Smooth muscle cell (in vitro differentiated cells): ENCODE measurements around the gene ACER3. TPM values are rescaled to one million over a fixed set of nuclear protein-coding genes. Genes with fewer than 3 reads are reported as not detected.
A peak's percentile ranks its signal among the peaks of the same experiment; 100 is the strongest.
"Not testable (repeated sequence)": the region's sequence is repeated elsewhere in the genome, so short reads cannot be mapped to it uniquely, and the experiment has no call there.

Source experiments
- DNase-seq: peaks from one replicate; lab custom pipeline; 2025; ENCODE audit not compliant: unreplicated experiment; lab: John Stamatoyannopoulos, UW
- H2AFZ ChIP-seq: fragments of 200-600 bp; sonication (generic); 2 replicates; pipeline ENCODE4 v1.6.0; 2016; ENCODE audit warnings: antibody characterized with exemption, low read depth, mild to moderate bottlenecking
- H3F3A ChIP-seq: fragments of 200-600 bp; sonication (generic); 2 replicates; pipeline ENCODE4 v1.6.0; 2017; ENCODE audit warnings: antibody characterized with exemption, low read depth
- H3K27ac ChIP-seq: fragments of 200-600 bp; sonication (generic); 2 replicates; pipeline ENCODE4 v1.5.1; 2016; ENCODE audit warnings: low read depth, mild to moderate bottlenecking
- H3K27me3 ChIP-seq: fragments of 200-600 bp; sonication (generic); 2 replicates; pipeline ENCODE4 v1.6.1; 2016; ENCODE audit warnings: low read depth, mild to moderate bottlenecking
- H3K36me3 ChIP-seq: fragments of 200-600 bp; sonication (generic); 2 replicates; pipeline ENCODE4 v1.5.1; 2016; ENCODE audit warnings: low read depth
- H3K4me1 ChIP-seq: fragments of 200-600 bp; sonication (generic); 2 replicates; pipeline ENCODE4 v1.5.1; 2016; ENCODE audit warnings: low read depth
- H3K4me2 ChIP-seq: fragments of 200-600 bp; sonication (generic); 2 replicates; pipeline ENCODE4 v1.6.0; 2016; ENCODE audit warnings: mild to moderate bottlenecking
- H3K4me3 ChIP-seq: fragments of 200-600 bp; sonication (generic); 2 replicates; pipeline ENCODE4 v1.5.1; 2016; ENCODE audit warnings: mild to moderate bottlenecking
- H3K79me2 ChIP-seq: fragments of 200-600 bp; sonication (generic); 2 replicates; pipeline ENCODE4 v1.6.0; 2016; ENCODE audit warnings: low read depth, mild to moderate bottlenecking
- H3K9ac ChIP-seq: fragments of 200-600 bp; sonication (generic); 2 replicates; pipeline ENCODE4 v1.6.0; 2016; ENCODE audit warnings: low read depth
- H3K9me3 ChIP-seq: fragments of 200-600 bp; sonication (generic); replicated peaks from 2 replicates; pipeline ENCODE4 v1.5.1; 2016; ENCODE audit warnings: low read depth
- H4K20me1 ChIP-seq: fragments of 200-600 bp; sonication (generic); 2 replicates; pipeline ENCODE4 v1.6.0; 2016; ENCODE audit warnings: low read depth
- CTCF ChIP-seq: fragments of 200-600 bp; sonication (generic); IDR thresholded peaks from 2 replicates; pipeline ENCODE4 v1.5.1; 2017; ENCODE audit warnings: borderline replicate concordance, mild to moderate bottlenecking, antibody characterized with exemption; ENCODE audit not compliant: insufficient read depth, poor library complexity, severe bottlenecking
- WGBS: methylation state at CpG from one replicate; pipeline ENCODE4 v1.1.7; 2016; ENCODE audit warnings: low lambda C conversion rate; 5-methylcytosine and 5-hydroxymethylcytosine counted together
- polyA plus RNA-seq: library from polyadenylated mRNA; unstranded; fragments of >200 nt; fragmentation: Nextera tagmentation; extraction: Ambion mirVana; gene quantifications from 2 replicates; pipeline ENCODE4 v1.2.1, GENCODE V29; 2016
- total RNA-seq: library from RNA; depleted of rRNA; stranded (reverse); fragments of >200 nt; gene quantifications from 2 replicates; pipeline ENCODE4 v1.2.3, GENCODE V29; 2014

The ACER3 gene
- 16.8 and 25.7 TPM in 2 replicates for total RNA-seq
- polyA plus RNA-seq: 6.8 and 14.0 TPM in 2 replicates

DNA sequence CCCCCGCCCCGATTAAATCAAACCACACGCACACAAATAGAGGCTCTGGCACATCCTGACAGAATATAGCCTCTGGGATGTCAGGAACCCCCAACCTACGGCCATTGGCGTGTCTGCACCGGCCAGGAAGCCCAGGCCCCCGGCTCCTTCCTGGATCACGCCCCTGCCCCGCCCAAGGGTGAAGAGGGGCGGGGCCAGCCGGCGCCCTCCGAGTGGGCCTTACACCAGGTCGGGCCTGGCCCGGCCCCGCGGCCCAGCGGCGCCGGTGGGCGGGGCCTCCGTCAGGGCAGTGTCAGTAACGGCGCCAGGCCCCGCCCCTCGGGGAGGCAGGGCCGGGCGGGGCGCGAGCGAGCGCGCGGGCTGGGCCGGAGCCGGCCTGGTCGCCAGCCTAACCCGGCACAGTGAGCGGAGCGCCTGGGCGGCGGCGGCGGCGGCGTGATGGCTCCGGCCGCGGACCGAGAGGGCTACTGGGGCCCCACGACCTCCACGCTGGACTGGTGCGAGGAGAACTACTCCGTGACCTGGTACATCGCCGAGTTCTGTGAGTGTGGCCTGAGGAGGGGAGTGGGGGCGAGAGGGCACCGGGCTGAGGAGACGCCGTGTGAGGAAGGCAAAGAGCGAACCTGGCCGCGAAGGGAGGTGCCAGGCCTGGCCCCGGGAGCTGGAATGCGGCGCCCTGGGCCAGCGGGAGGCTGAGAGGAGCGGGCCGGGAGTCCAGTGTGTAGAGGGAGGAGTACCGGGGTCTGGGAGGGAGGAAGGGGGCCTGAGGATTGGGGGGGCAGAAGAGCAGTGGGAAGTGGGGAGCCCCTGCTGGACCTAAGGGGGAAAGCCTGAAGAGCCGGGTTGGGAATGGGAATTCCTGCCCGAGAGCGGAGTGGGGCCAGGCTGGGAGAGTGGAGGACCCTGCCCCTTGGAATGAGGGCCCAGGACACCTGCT lies at the start of gene ACER3:
TSS of gene ACER3 (plus strand) at position 380 of the 937 bp plus-strand sequence. CDS start at position 439, 59 bp downstream.
- Histone ChIP-seq H3K9ac (peak within 1 kb of the TSS; percentile 85), H3K9me3 (no peaks in the 10 kb centered on the region), H3K4me2 (peak within 1 kb of the TSS; percentile 96), H3F3A (peaks cover 5% of the 10 kb centered on the region), H3K27ac (peak within 1 kb of the TSS; percentile 37), H3K4me1 (peaks cover 11% of the 10 kb centered on the region), H2AFZ (peak within 1 kb of the TSS; percentile 98), H3K27me3 (no peaks in the 10 kb centered on the region), H3K36me3 (no peaks in the 10 kb centered on the region), H3K4me3 (peak within 1 kb of the TSS; percentile 95), H3K79me2 (peaks cover 12% of the 10 kb centered on the region), H4K20me1 (no peaks in the 10 kb centered on the region)
- no peak for TF ChIP-seq CTCF
- peak; percentile 58 for DNase-seq
- 2% methylated on average over 58 of the region's 73 CpGs for WGBS

DNA sequence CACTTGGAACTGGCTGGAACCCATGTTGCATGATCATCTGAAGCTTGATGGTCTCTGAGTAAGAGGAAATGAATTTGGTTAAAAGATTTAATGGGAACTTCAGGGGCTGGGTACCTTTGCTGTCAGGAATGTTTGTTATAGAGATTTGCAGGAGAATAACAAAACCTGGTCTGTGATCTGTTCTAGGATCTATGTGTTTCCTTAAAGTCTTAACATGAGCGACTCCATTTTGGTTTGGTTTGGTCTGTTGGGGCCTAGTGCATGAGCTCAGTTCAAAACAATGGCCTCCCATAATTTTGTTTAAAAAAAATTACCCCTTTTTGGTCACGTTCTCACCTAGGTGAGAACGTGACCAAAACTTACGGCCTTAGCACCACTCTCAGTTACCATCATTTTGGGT lies 49.5 kb upstream of the ACER3 start:
- H3K4me3 ChIP-seq: no peak overlapping the region
- H4K20me1 ChIP-seq: no peaks in the 10 kb centered on the region
- TF ChIP-seq CTCF: no peak
- H3K4me2 ChIP-seq: no peak overlapping the region
- WGBS: 94% methylated on average over 4 of the region's 4 CpGs
- peaks cover 7% of the 10 kb centered on the region for H3K9me3 ChIP-seq
- no peaks in the 10 kb centered on the region for H3K36me3 ChIP-seq
- no peaks in the 10 kb centered on the region for H3K27me3 ChIP-seq
- no peak for DNase-seq
- H3K79me2 ChIP-seq: no peaks in the 10 kb centered on the region
- no peak overlapping the region for H3K9ac ChIP-seq
- no peaks in the 10 kb centered on the region for H3F3A ChIP-seq
- H2AFZ ChIP-seq: no peak overlapping the region
- no peak overlapping the region for H3K27ac ChIP-seq
- H3K4me1 ChIP-seq: peaks cover 17% of the 10 kb centered on the region

DNA sequence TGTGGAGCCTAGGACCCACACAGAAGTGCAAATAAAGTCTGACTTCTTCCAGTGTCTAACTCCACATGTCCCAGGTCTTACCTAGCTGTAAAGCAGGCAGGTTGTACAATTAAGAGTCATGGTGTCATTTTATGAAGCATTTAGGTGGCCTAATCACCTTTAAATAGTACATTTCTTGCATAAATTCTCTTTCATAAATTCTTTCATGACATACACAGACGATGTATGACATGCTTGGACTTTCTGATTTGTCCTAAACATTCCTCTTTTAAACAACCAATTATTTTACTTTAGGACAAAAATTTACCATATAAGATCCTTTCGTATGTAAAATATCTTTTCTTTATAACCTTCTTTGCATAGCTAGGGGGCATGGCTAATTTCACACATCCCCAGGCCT lies 46.3 kb upstream of the ACER3 start:
- DNase-seq: no peak
- Histone ChIP-seq H3K9me3 (peaks cover 7% of the 10 kb centered on the region), H3K79me2 (no peaks in the 10 kb centered on the region), H2AFZ (no peak overlapping the region), H3K4me3 (no peak overlapping the region), H3F3A (no peaks in the 10 kb centered on the region), H3K4me2 (no peak overlapping the region), H3K4me1 (no peaks in the 10 kb centered on the region), H3K36me3 (no peaks in the 10 kb centered on the region), H4K20me1 (no peaks in the 10 kb centered on the region), H3K27me3 (no peaks in the 10 kb centered on the region), H3K27ac (no peak overlapping the region), H3K9ac (no peak overlapping the region)
- no peak for TF ChIP-seq CTCF
- 93% methylated on average over 2 of the region's 2 CpGs for WGBS

DNA sequence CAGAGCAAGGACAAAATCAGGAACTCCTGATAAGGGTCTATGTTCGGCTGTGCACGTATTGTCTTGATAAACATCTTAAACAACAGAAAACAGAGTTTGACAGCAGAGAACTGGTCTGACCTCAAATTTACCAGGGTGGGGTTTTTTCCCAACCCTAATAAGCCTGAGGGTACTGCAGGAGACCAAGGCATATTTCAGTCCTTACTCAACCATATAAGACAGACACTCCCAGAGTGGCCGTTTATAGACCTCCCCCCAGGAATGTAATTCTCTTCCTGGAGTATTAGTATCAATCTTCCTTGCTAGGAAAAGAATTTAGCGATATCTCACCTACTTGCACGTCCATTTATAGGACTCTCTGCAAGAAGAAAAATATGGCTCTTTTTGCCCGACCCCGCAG lies 45.0 kb upstream of the ACER3 start:
- WGBS: 93% methylated on average over 7 of the region's 7 CpGs
- not testable (repeated sequence) for H3K4me3 ChIP-seq, H3K4me2 ChIP-seq, DNase-seq, H4K20me1 ChIP-seq, H3K36me3 ChIP-seq, H2AFZ ChIP-seq, H3K9me3 ChIP-seq, H3K79me2 ChIP-seq, H3K27ac ChIP-seq, H3K27me3 ChIP-seq, H3K9ac ChIP-seq, H3K4me1 ChIP-seq, H3F3A ChIP-seq
